K562 (cell line): ENCODE results near the gene ROPN1B. TPM values are rescaled to one million over a fixed set of nuclear protein-coding genes. Genes with fewer than 3 reads are reported as not detected.
"Not testable (repeated sequence)": the region's sequence is repeated elsewhere in the genome, so short reads cannot be mapped to it uniquely, and the experiment has no call there.

Source experiments
- ATAC-seq: fragments of 200-7000 bp; cut with Tn5 transposase; 3 replicates; pipeline ENCODE4 v1.9.1; 2020; ENCODE audit warnings: moderate library complexity
- BruUV-seq: library from RNA; stranded (reverse); fragments of 400-500 nt; replicated peaks from 2 replicates; lab custom pipeline; 2021; lab: Mats Ljungman, UMichigan
- CTCF ChIA-PET: fragments of 300-600 bp; formaldehyde crosslinking; extraction: SDS; loops from one replicate; lab custom pipeline; 2021; ENCODE audit warnings: low intra/inter-chr PET ratio; lab: Yijun Ruan, JAX
- POLR2A ChIA-PET: fragments of 300-600, 350-650 bp; sonication (Branson Sonifier 250); formaldehyde crosslinking; extraction: SDS; loops from one replicate; lab custom pipeline; 2021; ENCODE audit warnings: antibody characterized with exemption, inconsistent platforms; lab: Yijun Ruan, JAX
- DNase-seq, 4 experiments: peaks; one replicate each; pipeline versions ENCODE4 v3.0.0 to v3.0.0-alpha.2; 2011 to 2018; ENCODE audit warnings: low spot score in 3 of 4, mixed read lengths in 3 of 4; ENCODE audit errors: extremely low read depth in 1 of 4
- FAIRE-seq: peaks from 2 replicates; lab custom pipeline; 2011; peaks lifted over from hg19 to GRCh38; lab: Jason Lieb, UNC
- H2AFZ ChIP-seq: 2 replicates; pipeline ENCODE4 v1.6.0; 2011; ENCODE audit warnings: low read depth, low read length, control low read depth, inconsistent platforms
- H3K27ac ChIP-seq: fragments of 200-600 bp; 3 replicates; pipeline ENCODE4 v1.8.0; 2011; ENCODE audit warnings: low read depth, mild to moderate bottlenecking, control low read depth, inconsistent platforms, low read length, moderate library complexity, mixed read lengths; ENCODE audit errors: extremely low read depth
- H3K27me3 ChIP-seq, 2 experiments: fragments of 300-600 bp in 1 of 2; 2 replicates in 1 of 2; 3 replicates in 1 of 2; pipeline versions ENCODE4 v1.6.0 to v1.8.0; 2011; ENCODE audit warnings: inconsistent platforms in 2 of 2, low read length in 2 of 2, mild to moderate bottlenecking in 1 of 2, mixed read lengths in 1 of 2, moderate library complexity in 1 of 2; ENCODE audit not compliant: control insufficient read depth in 2 of 2, insufficient read depth in 2 of 2
- H3K36me3 ChIP-seq: fragments of 300-600 bp; 3 replicates; pipeline ENCODE4 v1.8.0; 2011; ENCODE audit warnings: mild to moderate bottlenecking, low read length, inconsistent platforms; ENCODE audit not compliant: control insufficient read depth, insufficient read depth
- H3K4me1 ChIP-seq, 2 experiments: fragments of 200-600 bp in 1 of 2; replicated peaks in 1 of 2; 2 replicates in 1 of 2; 3 replicates in 1 of 2; pipeline versions ENCODE4 v1.5.1 to v1.8.0; 2011; ENCODE audit warnings: inconsistent platforms in 2 of 2, low read length in 2 of 2, mild to moderate bottlenecking in 1 of 2, mixed read lengths in 1 of 2, moderate library complexity in 1 of 2; ENCODE audit not compliant: control insufficient read depth in 2 of 2, insufficient read depth in 2 of 2
- H3K4me2 ChIP-seq: 2 replicates; pipeline ENCODE4 v1.6.1; 2011; ENCODE audit warnings: low read length, control low read depth, inconsistent platforms, mixed read lengths; ENCODE audit not compliant: insufficient read depth
- H3K4me3 ChIP-seq: fragments of 200-600 bp; sonication (generic), shearing (Covaris generic); 2 replicates; pipeline ENCODE4 v1.5.1; 2016; ENCODE audit warnings: control low read depth, inconsistent platforms
- H3K79me2 ChIP-seq: fragments of 200-600 bp; 3 replicates; pipeline ENCODE4 v1.8.0; 2011; ENCODE audit warnings: low read length, inconsistent platforms; ENCODE audit not compliant: control insufficient read depth, insufficient read depth
- H3K9ac ChIP-seq, 2 experiments: 2 replicates each; pipeline versions ENCODE4 v1.6.0 to v1.6.1; 2011; ENCODE audit warnings: low read depth in 2 of 2, low read length in 2 of 2, control low read depth in 1 of 2, inconsistent platforms in 1 of 2, mild to moderate bottlenecking in 1 of 2, mixed read lengths in 1 of 2; ENCODE audit not compliant: insufficient read depth in 1 of 2
- H3K9me1 ChIP-seq: one replicate; pipeline ENCODE4 v1.6.0; 2011; ENCODE audit warnings: inconsistent platforms, mild to moderate bottlenecking, low read length, moderate library complexity; ENCODE audit not compliant: control insufficient read depth, insufficient read depth
- H3K9me3 ChIP-seq: replicated peaks from 2 replicates; pipeline ENCODE4 v1.5.1; 2011; ENCODE audit warnings: low read depth, low read length, inconsistent platforms; ENCODE audit not compliant: control insufficient read depth, insufficient read depth
- H4K20me1 ChIP-seq: replicated peaks from 2 replicates; pipeline ENCODE4 v1.6.1; 2011; ENCODE audit warnings: low read length, inconsistent platforms, mixed read lengths; ENCODE audit not compliant: control insufficient read depth, insufficient read depth
- NFIC ChIP-seq: fragments of 450-650 bp; IDR thresholded peaks from 2 replicates; pipeline ENCODE4 v1.6.1; 2017; ENCODE audit warnings: mild to moderate bottlenecking, inconsistent platforms
- WGBS: fragments of 100-300 bp; shearing (Covaris generic); methylation state at CpG from one replicate; pipeline ENCODE4 v1.1.6; 2016; ENCODE audit warnings: low coverage, mixed read lengths; ENCODE audit not compliant: insufficient coverage; ENCODE audit errors: missing lambda C conversion rate; 5-methylcytosine and 5-hydroxymethylcytosine counted together
- in situ Hi-C: fragments of 300-500 bp; cut with MboI; formaldehyde crosslinking; loops from 4 replicates; pipeline ENCODE4 v1.15.0; 2018; ENCODE audit warnings: inconsistent platforms, mixed read lengths
- intact Hi-C: fragments of 100-400 bp; cut with micrococcal nuclease; formaldehyde crosslinking; loops from 2 replicates; pipeline ENCODE4 v1.14.2; 2022
- polyA plus RNA-seq, 8 experiments: library from polyadenylated mRNA; depleted of rRNA in 4 of 8; stranded (reverse) in 5 of 8; unstranded in 3 of 8; fragments of >200 nt; fragmentation: Nextera tagmentation in 2 of 8; fragmentation: Illumina TruSeq in 1 of 8; extraction: Ambion mirVana in 2 of 8; extraction: Trizol in 1 of 8; gene quantifications; 2 replicates each; pipeline versions ENCODE4 v1.2.1 to v1.2.3, GENCODE V29; 2011 to 2014; ENCODE audit warnings: inconsistent platforms in 1 of 8, missing spikeins in 1 of 8
- total RNA-seq, 7 experiments: library from RNA; depleted of rRNA in 6 of 7; stranded (reverse); fragments of >200 nt in 6 of 7; fragmentation: Illumina TruSeq in 2 of 7; extraction: Trizol in 2 of 7; gene quantifications; 2 replicates each; pipeline versions ENCODE4 v1.2.1 to v1.2.3, GENCODE V29; 2011 to 2021; ENCODE audit warnings: low replicate concordance in 1 of 7
- TF ChIP-seq, protein P1 (sequence below), 2 experiments: fragments of 450-650 bp in 1 of 2; sonication (generic) in 1 of 2; formaldehyde crosslinking in 1 of 2; IDR thresholded peaks; 2 replicates each; pipeline versions ENCODE4 v1.7.1 to v1.9.0; 2016 to 2022; ENCODE audit warnings: inconsistent platforms in 1 of 2, mild to moderate bottlenecking in 1 of 2, missing genetic modification reagents in 1 of 2

ROPN1B gene
- total and polyA plus RNA-seq, 9 of the 15 experiments (the other 6 are each of a cell fraction or from before 2014, with no cell fraction given): not detected

DNA sequence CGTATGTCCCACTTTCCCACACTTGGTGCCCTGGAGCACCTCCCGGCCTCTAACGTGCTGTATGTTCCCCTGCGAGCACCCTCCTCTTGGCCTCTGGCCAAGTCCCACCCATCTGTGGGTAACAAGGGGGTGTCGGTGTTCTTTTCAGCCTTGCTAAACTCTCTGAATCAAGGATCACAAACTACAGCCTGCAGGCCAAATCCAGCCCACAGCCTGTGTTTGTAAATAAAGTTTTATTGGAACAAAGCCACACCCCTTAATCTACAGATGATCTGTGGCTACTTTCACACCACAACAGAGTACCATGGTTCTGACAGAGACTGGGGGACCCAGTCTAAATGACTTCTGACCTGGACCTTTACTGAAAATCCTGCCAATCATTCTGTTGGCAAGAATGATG, 39.2 kb upstream of the ROPN1B start:
- H3K9ac ChIP-seq, H3K79me2 ChIP-seq, ATAC-seq, H3K4me3 ChIP-seq, in situ Hi-C loops, H3K27me3 ChIP-seq, CTCF ChIA-PET, BruUV-seq, H3K4me2 ChIP-seq, H3K9me3 ChIP-seq, DNase-seq, H3K4me1 ChIP-seq, POLR2A ChIA-PET, intact Hi-C loops, H3K27ac ChIP-seq, FAIRE-seq, H3K9me1 ChIP-seq, H4K20me1 ChIP-seq, H3K36me3 ChIP-seq, H2AFZ ChIP-seq: not testable (repeated sequence)
- 0% methylated on average over 1 of the region's 5 CpGs for WGBS
- TF ChIP-seq, protein P1, sequence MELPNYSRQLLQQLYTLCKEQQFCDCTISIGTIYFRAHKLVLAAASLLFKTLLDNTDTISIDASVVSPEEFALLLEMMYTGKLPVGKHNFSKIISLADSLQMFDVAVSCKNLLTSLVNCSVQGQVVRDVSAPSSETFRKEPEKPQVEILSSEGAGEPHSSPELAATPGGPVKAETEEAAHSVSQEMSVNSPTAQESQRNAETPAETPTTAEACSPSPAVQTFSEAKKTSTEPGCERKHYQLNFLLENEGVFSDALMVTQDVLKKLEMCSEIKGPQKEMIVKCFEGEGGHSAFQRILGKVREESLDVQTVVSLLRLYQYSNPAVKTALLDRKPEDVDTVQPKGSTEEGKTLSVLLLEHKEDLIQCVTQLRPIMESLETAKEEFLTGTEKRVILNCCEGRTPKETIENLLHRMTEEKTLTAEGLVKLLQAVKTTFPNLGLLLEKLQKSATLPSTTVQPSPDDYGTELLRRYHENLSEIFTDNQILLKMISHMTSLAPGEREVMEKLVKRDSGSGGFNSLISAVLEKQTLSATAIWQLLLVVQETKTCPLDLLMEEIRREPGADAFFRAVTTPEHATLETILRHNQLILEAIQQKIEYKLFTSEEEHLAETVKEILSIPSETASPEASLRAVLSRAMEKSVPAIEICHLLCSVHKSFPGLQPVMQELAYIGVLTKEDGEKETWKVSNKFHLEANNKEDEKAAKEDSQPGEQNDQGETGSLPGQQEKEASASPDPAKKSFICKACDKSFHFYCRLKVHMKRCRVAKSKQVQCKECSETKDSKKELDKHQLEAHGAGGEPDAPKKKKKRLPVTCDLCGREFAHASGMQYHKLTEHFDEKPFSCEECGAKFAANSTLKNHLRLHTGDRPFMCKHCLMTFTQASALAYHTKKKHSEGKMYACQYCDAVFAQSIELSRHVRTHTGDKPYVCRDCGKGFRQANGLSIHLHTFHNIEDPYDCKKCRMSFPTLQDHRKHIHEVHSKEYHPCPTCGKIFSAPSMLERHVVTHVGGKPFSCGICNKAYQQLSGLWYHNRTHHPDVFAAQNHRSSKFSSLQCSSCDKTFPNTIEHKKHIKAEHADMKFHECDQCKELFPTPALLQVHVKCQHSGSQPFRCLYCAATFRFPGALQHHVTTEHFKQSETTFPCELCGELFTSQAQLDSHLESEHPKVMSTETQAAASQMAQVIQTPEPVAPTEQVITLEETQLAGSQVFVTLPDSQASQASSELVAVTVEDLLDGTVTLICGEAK (IDR thresholded peaks at IDR 0.05): peak; percentile 91
- TF ChIP-seq, protein P1 (CRISPR knock-in tag; IDR thresholded peaks at IDR 0.05): not testable (repeated sequence)
- peak; percentile 62 for TF ChIP-seq NFIC
